Measurements from ENCODE around the gene HLA-DMB. TPM values are rescaled to one million over a fixed set of nuclear protein-coding genes. Genes with fewer than 3 reads are reported as not detected.

Gene HLA-DMB
- total and polyA plus RNA-seq, 10 of the 15 experiments (the other 5 are each of a cell fraction or from before 2014, with no cell fraction given) = 114 to 173 (median 150) TPM

DNA sequence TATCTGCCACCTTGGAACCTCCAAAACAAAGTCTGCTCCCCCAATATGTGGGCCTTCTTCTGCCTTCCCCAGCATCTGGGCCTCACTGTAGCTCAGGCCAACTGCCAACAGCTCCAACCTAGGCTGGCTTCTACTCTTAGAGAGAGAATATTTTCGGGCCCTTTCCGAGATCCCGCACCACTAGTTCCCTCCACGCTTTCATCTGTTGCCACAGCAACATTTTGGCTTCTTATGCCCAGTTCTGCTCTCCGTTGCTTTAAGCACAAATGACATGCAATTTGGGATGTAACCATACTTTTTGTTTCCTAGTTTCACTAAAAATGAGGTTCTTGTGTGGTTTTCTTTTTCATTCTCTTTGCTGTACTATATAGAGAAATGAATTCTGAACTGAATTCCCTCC is 53.2 kb downstream of the HLA-DMB start:
- Histone ChIP-seq H3K27ac (ENCODE audit: control insufficient read depth, insufficient read depth) (no peak overlapping the region), H3K4me2 (ENCODE audit: control insufficient read depth, insufficient read depth) (no peak overlapping the region), H3K36me3 (ENCODE audit: control insufficient read depth in 2 of 2, insufficient read depth in 2 of 2, low read length in 1 of 2) (no peaks in the 10 kb centered on the region), H3K79me2 (ENCODE audit: control insufficient read depth, insufficient read depth, low read length) (no peaks in the 10 kb centered on the region), H3K4me1 (ENCODE audit: control insufficient read depth, insufficient read depth, low read length) (no peaks in the 10 kb centered on the region), H3K9ac (ENCODE audit: control insufficient read depth, insufficient read depth, low read length) (no peak overlapping the region), H3K9me3 (replicated peaks; ENCODE audit: control insufficient read depth, insufficient read depth, low read length) (no peaks in the 10 kb centered on the region), H3K4me3 (no peak overlapping the region), H2AFZ (ENCODE audit: control insufficient read depth, low read depth, low read length) (no peak overlapping the region), H4K20me1 (ENCODE audit: control insufficient read depth, insufficient read depth) (no peaks in the 10 kb centered on the region), H3K27me3 (replicated peaks in 1 of 2; ENCODE audit: control insufficient read depth in 2 of 2, insufficient read depth in 2 of 2, low read length in 1 of 2) (no peaks in the 10 kb centered on the region; a peak in 1 of 4 replicates)
- ChIA-PET CTCF (interaction anchor here (1.3 to 12.7 kb wide), 4 partner anchors 61 to 99 kb away, joined by 4 to 260 read pairs (median 4); partner anchors contain the start of gene HLA-DMA), POLR2A (interaction anchor here (1.2 kb wide), 1 partner anchor 66 kb away, joined by 3 read pairs; the partner anchor contains the start of gene HLA-DMA), SMC1A (ENCODE audit: uncharacterized antibody, unreplicated experiment) (interaction anchor here (1.0 to 13.8 kb wide), 4 partner anchors 60 to 96 kb away, joined by 3 to 184 read pairs (median 7); partner anchors contain the start of gene HLA-DMA), RAD21 (ENCODE audit: unreplicated experiment) (interaction anchor here (6.5 kb wide), 1 partner anchor 100 kb away, joined by 104 read pairs; no protein-coding TSS in a partner anchor)
- DNase-seq (ENCODE audit: low read depth, low spot score) (no peak), ATAC-seq (no peak), FAIRE-seq (no peak)
- 90% methylated on average over 5 of the region's 5 CpGs for WGBS (ENCODE audit: insufficient coverage, insufficient replicate concordance, low lambda C conversion rate, missing lambda C conversion rate)
- no TSS peak for BruUV-seq (replicated peaks)
- intact Hi-C loops (cut with micrococcal nuclease; ENCODE audit: unreplicated experiment) (loop anchor here (10.0 kb wide), 1 partner anchor 197 kb away; no protein-coding TSS in a partner anchor), in situ Hi-C loops (cut with MboI) (loop anchor here (5.0 kb wide), 1 partner anchor 100 kb away; no protein-coding TSS in a partner anchor)
- TF ChIP-seq GABPA (IDR thresholded peaks at IDR 0.05; ENCODE audit: low read depth) = no peak
- TF ChIP-seq SUPT20H (IDR thresholded peaks at IDR 0.05; ENCODE audit: borderline replicate concordance, control insufficient read depth, low read depth, low read length) = no peak
- TF ChIP-seq, protein P1, sequence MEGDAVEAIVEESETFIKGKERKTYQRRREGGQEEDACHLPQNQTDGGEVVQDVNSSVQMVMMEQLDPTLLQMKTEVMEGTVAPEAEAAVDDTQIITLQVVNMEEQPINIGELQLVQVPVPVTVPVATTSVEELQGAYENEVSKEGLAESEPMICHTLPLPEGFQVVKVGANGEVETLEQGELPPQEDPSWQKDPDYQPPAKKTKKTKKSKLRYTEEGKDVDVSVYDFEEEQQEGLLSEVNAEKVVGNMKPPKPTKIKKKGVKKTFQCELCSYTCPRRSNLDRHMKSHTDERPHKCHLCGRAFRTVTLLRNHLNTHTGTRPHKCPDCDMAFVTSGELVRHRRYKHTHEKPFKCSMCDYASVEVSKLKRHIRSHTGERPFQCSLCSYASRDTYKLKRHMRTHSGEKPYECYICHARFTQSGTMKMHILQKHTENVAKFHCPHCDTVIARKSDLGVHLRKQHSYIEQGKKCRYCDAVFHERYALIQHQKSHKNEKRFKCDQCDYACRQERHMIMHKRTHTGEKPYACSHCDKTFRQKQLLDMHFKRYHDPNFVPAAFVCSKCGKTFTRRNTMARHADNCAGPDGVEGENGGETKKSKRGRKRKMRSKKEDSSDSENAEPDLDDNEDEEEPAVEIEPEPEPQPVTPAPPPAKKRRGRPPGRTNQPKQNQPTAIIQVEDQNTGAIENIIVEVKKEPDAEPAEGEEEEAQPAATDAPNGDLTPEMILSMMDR (IDR thresholded peaks at IDR 0.05 in 2 of 3, conservative IDR thresholded peaks at IDR 0.05 in 1 of 3; ENCODE audit: control insufficient read depth in 2 of 3, extremely low read depth in 1 of 3, insufficient read depth in 1 of 3, low read depth in 3 of 3, low read length in 3 of 3) = no peak
- TF ChIP-seq, protein P2, sequence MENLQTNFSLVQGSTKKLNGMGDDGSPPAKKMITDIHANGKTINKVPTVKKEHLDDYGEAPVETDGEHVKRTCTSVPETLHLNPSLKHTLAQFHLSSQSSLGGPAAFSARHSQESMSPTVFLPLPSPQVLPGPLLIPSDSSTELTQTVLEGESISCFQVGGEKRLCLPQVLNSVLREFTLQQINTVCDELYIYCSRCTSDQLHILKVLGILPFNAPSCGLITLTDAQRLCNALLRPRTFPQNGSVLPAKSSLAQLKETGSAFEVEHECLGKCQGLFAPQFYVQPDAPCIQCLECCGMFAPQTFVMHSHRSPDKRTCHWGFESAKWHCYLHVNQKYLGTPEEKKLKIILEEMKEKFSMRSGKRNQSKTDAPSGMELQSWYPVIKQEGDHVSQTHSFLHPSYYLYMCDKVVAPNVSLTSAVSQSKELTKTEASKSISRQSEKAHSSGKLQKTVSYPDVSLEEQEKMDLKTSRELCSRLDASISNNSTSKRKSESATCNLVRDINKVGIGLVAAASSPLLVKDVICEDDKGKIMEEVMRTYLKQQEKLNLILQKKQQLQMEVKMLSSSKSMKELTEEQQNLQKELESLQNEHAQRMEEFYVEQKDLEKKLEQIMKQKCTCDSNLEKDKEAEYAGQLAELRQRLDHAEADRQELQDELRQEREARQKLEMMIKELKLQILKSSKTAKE (IDR thresholded peaks at IDR 0.05; ENCODE audit: low read depth, poor library complexity, severe bottlenecking) = no peak
- no peak for TF ChIP-seq RCOR1 (conservative IDR thresholded peaks at IDR 0.05; ENCODE audit: low read depth, low read length)
- TF ChIP-seq SRF (IDR thresholded peaks at IDR 0.05; ENCODE audit: low read depth in 2 of 2, low read length in 2 of 2) = no peak
- TF ChIP-seq POU2F2 (IDR thresholded peaks at IDR 0.05; ENCODE audit: borderline replicate concordance, low read depth, low read length) = no peak
- TF ChIP-seq DPF2 (IDR thresholded peaks at IDR 0.05) = no peak
- TF ChIP-seq RELA (IDR thresholded peaks at IDR 0.05; ENCODE audit: borderline replicate concordance, partially characterized antibody) = no peak
- TF ChIP-seq, protein P3, sequence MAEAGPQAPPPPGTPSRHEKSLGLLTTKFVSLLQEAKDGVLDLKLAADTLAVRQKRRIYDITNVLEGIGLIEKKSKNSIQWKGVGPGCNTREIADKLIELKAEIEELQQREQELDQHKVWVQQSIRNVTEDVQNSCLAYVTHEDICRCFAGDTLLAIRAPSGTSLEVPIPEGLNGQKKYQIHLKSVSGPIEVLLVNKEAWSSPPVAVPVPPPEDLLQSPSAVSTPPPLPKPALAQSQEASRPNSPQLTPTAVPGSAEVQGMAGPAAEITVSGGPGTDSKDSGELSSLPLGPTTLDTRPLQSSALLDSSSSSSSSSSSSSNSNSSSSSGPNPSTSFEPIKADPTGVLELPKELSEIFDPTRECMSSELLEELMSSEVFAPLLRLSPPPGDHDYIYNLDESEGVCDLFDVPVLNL (IDR thresholded peaks at IDR 0.05; ENCODE audit: low read depth, low read length) = no peak
- no peak for TF ChIP-seq ZNF622 (IDR thresholded peaks at IDR 0.05)
- no peak for TF ChIP-seq CHD4 (IDR thresholded peaks at IDR 0.05)
- TF ChIP-seq, protein P4, sequence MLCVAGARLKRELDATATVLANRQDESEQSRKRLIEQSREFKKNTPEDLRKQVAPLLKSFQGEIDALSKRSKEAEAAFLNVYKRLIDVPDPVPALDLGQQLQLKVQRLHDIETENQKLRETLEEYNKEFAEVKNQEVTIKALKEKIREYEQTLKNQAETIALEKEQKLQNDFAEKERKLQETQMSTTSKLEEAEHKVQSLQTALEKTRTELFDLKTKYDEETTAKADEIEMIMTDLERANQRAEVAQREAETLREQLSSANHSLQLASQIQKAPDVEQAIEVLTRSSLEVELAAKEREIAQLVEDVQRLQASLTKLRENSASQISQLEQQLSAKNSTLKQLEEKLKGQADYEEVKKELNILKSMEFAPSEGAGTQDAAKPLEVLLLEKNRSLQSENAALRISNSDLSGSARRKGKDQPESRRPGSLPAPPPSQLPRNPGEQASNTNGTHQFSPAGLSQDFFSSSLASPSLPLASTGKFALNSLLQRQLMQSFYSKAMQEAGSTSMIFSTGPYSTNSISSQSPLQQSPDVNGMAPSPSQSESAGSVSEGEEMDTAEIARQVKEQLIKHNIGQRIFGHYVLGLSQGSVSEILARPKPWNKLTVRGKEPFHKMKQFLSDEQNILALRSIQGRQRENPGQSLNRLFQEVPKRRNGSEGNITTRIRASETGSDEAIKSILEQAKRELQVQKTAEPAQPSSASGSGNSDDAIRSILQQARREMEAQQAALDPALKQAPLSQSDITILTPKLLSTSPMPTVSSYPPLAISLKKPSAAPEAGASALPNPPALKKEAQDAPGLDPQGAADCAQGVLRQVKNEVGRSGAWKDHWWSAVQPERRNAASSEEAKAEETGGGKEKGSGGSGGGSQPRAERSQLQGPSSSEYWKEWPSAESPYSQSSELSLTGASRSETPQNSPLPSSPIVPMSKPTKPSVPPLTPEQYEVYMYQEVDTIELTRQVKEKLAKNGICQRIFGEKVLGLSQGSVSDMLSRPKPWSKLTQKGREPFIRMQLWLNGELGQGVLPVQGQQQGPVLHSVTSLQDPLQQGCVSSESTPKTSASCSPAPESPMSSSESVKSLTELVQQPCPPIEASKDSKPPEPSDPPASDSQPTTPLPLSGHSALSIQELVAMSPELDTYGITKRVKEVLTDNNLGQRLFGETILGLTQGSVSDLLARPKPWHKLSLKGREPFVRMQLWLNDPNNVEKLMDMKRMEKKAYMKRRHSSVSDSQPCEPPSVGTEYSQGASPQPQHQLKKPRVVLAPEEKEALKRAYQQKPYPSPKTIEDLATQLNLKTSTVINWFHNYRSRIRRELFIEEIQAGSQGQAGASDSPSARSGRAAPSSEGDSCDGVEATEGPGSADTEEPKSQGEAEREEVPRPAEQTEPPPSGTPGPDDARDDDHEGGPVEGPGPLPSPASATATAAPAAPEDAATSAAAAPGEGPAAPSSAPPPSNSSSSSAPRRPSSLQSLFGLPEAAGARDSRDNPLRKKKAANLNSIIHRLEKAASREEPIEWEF (IDR thresholded peaks at IDR 0.05; ENCODE audit: insufficient replicate concordance, low read depth, low read length) = no peak

All from GM12878 (cell line).